Myocyte (in vitro differentiated cells): ENCODE data around the gene SND1. TPM values are rescaled to one million over a fixed set of nuclear protein-coding genes. Genes with fewer than 3 reads are reported as not detected.
A peak's percentile ranks its signal among the peaks of the same experiment; 100 is the strongest.

ENCODE experiments used
- DNase-seq: peaks from one replicate; pipeline ENCODE4 v3.0.0-alpha.2; 2012; ENCODE audit warnings: low read depth
- total RNA-seq: library from RNA; depleted of rRNA; stranded (reverse); fragments of >200 nt; gene quantifications from 2 replicates; pipeline ENCODE4 v1.2.3, GENCODE V29; 2014

Gene SND1
- total RNA-seq, 1 donor from 2014 or later = 218 TPM

DNA sequence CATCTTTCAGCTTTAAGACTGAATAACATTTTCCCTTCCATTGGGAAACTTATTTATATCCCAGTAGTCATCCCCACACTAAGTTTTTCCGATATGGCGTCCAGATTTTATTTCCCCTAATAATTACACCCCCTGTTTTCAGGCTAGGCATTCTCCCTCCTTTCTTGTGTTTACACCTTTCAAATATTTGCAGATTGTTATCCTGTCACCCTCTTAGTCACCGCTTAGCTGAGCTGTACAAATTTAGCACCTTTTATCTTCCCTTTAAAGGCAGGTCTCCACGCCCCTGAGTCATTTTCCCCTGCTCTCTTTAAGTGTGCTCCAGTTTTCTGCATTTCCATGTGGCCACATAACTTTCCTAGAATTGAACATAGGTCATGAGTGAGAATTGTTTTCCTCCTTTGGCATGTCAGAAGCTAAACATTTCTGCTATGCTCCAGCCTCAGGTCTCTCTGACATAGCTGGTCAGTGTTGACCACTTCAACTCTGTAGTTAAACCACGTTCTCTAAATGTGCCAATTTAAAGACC, 331.9 kb downstream of the SND1 start:
- DNase-seq = peak; percentile 52

DNA sequence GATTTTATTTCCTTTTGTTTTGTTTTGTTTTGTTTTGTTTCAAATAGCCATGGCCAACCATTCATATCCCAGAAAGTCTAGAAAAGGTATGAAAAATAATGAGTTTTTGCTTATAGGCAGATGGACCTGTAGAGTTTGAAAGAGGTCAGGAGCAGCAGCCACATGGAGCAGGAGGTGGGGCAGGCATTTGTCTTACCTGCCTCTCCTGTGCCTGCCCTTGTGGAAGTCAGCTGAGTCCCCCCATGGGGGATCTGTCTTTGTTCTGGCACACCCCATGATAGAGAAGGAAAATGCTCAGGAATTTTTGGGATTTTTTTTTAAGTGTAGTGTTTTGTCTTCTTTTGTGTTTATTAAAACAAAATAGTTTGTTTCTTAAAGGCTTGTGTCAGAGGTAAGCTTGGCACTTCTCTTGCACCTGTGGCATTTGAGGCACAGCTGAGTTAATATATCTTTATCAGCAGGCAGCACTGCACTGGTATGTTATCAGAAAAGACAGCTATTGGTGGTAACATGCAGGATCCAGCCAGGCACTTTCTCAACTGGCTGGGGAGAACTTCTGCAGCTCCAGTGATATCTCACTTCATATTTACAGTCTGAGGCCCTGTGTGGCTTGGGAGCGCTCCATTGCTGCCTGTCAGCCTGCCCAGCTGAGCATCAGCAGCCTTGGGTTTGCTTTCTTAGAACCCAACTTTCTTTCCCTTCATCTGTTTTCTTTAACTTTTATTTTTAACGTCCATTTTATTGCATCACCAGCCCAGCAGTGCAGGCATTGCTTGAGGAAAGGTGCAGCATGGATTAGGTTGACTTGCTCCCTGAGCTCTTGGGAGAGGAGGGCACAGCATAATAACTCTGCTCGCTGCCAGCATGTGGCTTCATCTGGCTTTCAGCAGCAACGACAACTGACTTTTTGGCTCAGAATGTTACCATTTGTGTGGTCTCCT, 334.9 kb downstream of the SND1 start:
- DNase-seq = no peak

GRCh38 chr7:127988751-127989150, 336.8 kb downstream of the SND1 start:
- no peak for DNase-seq

DNA sequence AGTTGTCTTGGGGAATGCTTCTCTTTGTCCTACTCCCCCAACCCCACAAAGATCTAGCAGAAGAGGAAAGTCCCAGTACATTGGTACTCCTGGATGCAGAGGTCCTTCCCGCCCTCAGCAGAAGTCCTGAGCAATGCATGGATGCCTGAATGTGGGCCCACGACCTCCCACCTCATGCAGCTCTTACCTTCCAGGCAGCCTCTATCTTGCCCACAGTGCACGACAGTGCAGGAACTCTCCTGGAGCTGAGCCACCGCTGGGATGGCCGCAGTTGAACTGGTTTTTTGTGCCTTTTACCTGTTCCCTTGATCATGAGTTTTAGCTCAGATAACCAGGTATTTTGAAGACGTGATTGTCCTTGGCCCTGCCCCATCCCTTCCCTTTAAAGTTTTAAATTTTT, 341.3 kb downstream of the SND1 start:
- DNase-seq = no peak

DNA sequence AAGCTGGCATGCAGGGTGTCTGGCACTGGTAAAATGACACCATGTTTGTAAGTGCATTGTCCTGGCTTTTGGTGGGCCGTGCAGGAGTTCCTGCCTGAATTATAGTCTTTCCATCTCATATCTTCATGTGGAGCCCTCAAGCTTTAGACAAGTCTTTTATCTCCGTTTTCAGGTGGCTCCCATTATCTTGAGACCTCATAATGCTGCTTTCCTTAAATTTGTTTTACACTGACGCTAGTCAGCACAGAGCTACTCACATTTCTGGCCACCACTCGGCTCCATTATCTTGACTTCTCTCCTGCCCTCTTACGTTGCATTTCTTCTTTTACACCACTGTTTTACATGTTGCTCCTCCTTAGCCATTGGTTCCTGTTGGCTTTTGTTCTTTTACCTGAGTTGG, 342.0 kb downstream of the SND1 start:
- no peak for DNase-seq

DNA sequence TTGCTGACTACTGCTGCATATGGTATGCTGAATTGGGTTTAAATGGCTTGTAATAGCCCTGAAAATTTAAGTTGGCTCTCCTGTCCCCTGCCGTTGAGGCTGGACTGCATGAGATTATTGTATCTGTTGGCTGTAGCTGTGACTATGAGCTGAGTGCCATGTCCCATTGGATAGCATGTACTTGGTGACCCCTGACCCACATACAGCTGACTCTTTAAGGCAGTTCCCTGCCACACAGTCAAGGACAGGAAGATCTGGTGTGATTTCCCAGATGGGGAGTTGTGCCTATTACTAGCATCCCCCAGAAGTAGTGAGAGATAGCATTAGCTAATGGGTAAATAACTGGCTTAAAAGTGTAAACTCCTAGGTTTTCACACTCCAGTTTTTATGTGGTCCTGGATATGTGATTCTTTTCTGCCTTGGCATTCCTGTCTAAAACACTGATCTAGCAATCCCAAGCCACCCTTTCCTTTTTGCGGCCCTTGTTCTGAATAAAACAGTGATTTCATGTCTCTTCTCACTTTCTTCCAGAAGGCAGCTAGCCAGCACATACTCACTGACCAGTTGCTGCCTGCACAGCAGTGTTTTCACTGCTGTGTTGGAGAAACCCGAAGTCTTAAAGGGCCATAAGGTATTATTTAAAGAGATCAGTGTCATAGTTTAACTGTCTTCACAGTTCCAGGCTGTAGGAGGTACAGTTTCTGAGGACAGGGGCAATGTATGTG, 343.3 kb downstream of the SND1 start:
- DNase-seq = peak; percentile 67

DNA sequence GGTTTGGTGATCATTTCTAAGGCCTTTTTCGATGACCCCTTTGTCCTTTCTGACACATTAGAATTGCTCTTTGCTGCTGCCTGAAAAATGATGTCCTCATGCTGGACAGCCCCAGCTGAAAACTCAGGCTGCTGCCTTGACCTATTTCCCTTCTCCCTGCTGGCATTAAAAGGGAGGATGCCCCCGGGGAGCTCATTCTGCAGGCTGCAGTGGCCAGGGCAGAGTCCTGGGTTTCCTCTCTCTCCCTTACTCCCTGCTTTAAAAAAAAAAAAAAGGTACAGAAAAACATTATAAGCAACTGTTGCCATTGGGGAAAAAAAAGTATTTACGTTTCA, 343.9 kb downstream of the SND1 start:
- DNase-seq = no peak

DNA sequence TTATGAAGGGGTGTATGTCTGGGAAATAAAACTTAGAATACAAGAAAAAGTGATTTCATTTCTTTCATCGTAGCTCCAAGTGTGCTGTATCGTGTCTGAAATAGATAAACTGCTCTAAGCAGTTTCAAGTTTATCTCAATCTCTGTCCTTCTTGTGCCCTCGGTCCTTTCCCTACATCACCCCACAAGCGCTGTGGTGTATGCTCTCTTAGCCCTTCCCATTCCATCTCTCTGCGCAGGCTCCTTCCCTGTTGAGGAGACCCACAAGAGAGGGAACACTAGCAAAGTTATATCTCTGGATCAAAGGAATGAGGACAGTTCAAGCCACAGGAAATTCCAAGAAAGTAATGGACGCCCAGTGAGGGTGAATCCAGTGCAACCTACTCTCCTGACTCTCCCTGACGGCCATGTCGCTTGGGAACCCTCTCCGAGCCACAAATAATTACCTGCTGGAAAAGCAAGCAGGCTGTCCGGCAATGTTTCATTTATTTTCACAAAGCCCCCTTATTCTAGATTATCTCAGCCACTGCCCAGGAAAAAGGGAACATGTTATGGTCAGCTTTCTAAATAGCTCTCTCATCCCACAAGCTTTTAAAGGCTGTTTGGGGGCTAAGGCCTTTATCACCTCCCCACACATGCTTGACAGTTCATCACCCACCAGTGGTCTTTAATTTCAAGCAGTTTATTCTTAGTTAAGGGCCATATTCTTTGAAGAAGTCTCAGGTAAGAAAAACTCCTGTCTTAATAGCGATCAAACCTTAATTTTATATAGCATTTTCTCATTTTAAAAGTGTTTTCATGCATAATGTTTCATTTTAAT, 344.5 kb downstream of the SND1 start:
- DNase-seq = no peak

DNA sequence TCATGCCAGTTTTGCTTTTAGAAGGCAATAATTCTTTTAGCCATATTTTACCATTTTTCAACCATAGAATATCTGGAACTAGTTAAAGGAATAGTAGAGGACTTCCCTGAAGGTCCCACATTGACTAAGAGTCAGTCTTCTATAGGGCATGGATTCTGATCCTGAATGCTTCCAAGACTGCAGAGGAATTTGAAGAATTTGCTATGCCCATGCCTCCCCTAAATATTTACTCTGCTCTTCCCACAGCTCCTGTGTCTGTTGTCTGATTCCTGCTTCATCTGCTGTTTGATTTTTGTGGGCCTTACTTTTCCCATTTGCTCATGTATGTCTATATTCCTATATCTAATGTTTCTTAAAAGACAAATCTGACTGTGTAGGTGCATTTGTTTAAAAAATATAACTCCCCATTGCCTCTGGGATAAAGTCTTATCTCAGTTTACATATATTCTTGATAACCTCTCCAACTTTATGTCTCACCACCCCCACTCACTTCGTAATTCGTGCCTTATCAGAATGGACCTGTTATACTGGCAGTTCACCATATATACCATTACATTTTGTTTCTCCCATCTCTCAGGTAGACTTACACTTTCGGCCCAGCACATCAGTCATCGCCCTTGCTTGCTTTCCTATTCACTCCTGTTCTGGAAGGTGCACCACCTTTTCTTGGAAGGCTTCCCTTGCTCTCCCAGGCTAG, 345.4 kb downstream of the SND1 start:
- DNase-seq = no peak

DNA sequence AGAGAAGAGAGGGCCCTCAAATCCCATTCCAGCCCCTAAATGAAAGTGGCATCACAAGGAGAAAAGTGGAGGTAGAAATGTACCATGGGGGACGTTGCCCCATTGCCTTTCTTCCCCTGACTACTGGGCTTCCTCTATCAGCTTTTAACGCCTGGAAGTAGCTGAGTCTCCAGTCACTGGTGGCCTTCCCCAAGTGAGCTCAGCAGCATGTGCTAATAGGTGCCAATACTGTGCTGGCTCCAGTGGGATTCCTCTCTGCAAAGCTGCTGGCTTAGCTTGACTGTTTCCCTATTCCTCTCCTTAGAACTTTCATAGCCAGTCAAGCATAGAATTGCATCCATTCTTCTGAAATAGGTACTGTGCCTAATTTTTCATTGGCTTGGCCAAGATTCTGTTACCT, 346.7 kb downstream of the SND1 start:
- DNase-seq = no peak

DNA sequence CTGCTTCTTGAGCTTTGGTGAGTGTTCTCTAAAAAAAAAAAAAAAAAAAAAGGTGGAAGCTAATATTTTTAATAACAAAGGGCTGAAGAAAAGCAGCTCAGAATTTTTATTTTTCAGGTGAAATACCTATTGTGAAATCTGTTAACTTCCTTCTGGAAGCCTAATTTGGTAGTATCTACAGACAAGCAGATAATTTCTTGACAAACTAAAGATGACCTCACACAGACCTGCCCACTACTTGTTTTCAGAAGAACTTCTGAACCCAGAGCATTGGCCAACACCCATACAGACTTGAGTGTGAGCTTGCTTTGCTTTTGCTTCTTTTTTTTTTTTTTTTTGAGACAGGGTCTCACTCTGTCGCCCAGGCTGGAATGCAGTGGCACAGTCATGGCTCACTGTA, 348.1 kb downstream of the SND1 start:
- DNase-seq = no peak

DNA sequence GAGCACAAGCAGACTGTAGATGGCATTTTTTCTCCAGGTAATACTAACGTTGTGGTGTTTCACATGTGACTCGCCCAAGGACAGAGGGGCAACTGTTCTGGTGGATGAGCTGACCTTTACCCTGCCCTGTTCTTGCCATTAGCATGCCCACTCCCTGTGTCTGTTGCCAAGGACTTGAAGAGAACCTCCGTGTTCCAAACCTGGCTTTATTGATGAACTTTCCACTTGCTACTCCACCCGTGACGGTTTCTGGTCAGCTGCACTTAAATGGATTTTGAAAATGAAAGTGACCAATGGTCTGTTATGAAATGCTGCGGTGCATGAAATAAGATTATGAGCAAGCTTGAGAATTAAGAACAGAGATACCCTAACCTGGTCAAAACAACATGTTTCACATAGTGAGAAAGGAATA, 348.9 kb downstream of the SND1 start:
- DNase-seq = no peak

- no peak for DNase-seq
These were observed 351.2 kb downstream of the SND1 start for GRCh38 chr7:128003167-128003566.

DNA sequence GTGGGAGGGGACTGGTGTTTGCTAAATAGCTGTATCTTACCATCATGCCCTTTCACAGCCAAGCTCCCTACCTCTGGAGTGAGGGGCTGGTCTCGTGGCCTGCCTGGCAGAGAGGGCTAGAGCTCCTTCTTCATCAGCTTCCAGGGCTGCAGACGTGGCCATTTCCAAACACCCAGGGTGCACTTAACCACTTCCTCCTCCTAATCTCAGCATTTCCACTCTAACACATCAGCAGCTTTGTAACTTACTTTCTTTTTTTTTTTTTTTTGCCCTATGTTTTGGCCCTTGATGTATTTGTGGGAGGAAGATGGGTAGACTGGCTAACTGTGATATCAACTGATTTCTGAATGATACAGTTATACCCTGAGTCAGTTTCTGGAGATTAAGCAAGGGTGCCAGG, 351.8 kb downstream of the SND1 start:
- no peak for DNase-seq

GRCh38 chr7:128004623-128005022, 352.6 kb downstream of the SND1 start:
- DNase-seq = no peak

DNA sequence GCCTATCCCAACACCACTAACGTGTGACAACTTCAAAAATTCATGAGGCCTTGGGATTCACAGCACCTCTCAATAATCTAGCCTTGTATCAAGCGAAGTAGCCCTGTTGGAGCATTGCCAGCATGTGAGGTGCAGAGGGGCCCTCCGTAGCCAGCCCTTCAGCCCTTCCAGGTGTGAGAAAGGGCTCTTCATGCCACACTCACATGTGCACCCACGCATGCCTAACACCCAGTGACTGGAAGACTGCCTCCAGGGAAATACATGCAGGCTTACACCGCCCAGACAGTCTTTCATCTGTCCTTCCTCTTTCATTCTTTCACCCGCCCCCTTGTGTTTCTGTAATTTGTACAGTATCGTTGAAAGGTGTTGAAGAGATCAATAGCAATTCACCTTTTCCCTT, 353.1 kb downstream of the SND1 start:
- no peak for DNase-seq

- no peak for DNase-seq
These were observed 353.8 kb downstream of the SND1 start for GRCh38 chr7:128005759-128006159.

GRCh38 chr7:128006550-128007302, 354.7 kb downstream of the SND1 start:
- DNase-seq = no peak

- no peak for DNase-seq
These were observed 355.3 kb downstream of the SND1 start for GRCh38 chr7:128007303-128007680.

DNA sequence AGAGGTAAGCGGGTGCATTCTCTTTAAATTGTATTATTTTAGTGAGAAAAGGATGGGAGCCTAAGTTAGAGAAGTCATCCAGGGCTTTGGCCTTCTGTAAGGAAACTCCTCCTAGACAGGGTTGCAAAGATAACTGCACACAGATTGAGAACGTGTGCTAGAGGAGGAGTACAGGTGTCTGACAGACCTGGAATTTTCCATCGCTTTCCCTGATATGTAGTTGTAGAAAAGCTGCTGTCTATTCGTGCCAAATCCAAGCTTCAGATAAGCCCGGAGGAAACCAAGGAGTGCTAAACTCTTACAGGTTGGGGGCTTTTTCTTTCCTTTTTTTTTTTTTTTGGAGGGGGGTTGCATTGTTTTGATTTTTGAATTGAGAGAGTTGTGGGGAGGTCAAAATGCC, 356.1 kb downstream of the SND1 start:
- DNase-seq = no peak
